Right ventricle myocardium inferior (tissue), 1 donor: Measurements from ENCODE around the gene PLA2G2A. TPM values are rescaled to one million over a fixed set of nuclear protein-coding genes. Genes with fewer than 3 reads are reported as not detected.
"Not testable (repeated sequence)": the region's sequence is repeated elsewhere in the genome, so short reads cannot be mapped to it uniquely, and the experiment has no call there.

Experiments used
- ATAC-seq: fragments of 200-7000 bp; cut with Tn5 transposase; one replicate; pipeline ENCODE4 v1.9.1; 2020; ENCODE audit warnings: mild to moderate bottlenecking, moderate library complexity
- DNase-seq: peaks from one replicate; pipeline ENCODE4 v3.0.0; 2021; ENCODE audit errors: missing footprints
- intact Hi-C: fragments of 100-400 bp; cut with DNase I; formaldehyde crosslinking; loops from one replicate; pipeline ENCODE4 v1.11.0; 2022
- total RNA-seq: library from RNA; stranded (reverse); fragmentation: NEBNext Ultra II Directional; extraction: Animal tissue kit (Norgen Biotek cat#: 25700); gene quantifications from one replicate; pipeline ENCODE4 v1.2.1, GENCODE V29; 2021
- donor health status: DM: no; HTN: yes; CAD: no; lungs with severe emphysema.

Gene PLA2G2A
- total RNA-seq, 1 donor from 2014 or later = 332 TPM

DNA sequence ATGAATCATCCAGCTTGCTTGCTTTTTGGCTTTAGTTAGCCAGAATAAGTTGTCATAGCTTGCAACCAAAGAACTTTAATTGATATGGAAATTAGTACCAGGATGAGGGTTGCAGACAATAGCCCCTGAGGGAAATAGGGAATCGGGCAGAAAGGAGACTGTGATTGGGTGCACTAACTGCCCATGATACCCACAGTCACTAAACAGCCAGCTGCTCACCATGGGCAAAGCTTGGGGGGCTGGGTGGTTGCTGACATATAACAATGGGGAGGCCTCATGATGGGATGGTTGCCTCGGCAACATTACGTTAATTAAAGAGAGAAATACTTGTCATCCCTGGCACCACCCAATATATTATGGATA lies 38.2 kb downstream of the PLA2G2A start:
- ATAC-seq = no peak
- no peak for DNase-seq
- intact Hi-C loops = no loop called here

DNA sequence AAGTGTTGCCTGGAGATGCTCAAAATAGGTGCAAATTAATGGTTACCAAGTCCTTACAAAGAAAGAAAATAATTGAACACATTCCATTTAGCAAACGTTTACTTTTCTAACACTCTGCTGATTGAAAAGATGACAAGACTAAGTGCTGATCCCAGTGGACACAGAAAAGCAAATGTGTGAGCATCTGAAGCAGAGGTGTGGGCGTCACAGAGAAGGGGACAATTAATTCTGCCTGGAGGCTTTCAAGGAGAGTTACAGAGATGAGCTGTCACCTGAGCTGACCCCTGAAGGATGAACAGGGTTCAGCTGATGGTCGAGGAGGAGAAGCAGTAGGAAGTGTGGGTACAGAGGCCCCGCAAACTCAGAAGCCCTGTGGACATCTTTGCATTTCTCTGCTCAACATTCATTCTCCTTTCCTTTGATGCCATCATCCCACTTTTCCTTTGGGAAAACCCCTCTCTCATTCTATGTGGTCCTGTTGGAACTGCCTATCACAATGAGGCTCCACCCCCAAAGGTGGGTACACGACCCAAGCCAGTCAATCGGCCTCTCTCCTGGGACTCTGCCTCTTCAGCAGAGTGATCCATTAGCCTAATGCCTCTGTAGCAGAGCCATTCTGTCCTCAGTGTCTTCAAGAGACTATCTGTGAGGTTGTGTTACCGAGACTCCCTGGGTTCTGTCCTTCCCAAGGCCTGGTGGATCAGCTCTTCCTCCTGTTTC lies 38.8 kb downstream of the PLA2G2A start:
- intact Hi-C loops = no loop called here
- DNase-seq (no peak), ATAC-seq (no peak)

DNA sequence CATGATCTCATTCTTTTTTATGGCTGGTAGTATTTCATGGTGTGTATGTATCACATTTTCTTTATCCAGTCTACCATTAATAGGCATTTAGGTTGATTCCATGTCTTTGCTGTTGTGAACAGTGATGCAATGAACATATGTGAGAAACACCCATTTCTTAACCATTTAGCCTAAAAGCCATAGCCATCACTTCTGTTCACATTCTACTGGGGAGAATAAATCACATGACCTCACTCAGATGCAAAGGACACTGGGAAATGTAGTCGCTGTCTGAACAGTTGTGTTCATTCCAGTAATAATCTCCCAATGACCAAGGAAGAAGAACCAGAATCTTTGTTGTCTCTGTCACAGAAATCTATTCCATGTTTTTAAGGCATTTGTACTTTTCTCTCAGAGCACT lies 40.9 kb downstream of the PLA2G2A start:
- ATAC-seq = no peak
- intact Hi-C loops = no loop called here
- DNase-seq = no peak

DNA sequence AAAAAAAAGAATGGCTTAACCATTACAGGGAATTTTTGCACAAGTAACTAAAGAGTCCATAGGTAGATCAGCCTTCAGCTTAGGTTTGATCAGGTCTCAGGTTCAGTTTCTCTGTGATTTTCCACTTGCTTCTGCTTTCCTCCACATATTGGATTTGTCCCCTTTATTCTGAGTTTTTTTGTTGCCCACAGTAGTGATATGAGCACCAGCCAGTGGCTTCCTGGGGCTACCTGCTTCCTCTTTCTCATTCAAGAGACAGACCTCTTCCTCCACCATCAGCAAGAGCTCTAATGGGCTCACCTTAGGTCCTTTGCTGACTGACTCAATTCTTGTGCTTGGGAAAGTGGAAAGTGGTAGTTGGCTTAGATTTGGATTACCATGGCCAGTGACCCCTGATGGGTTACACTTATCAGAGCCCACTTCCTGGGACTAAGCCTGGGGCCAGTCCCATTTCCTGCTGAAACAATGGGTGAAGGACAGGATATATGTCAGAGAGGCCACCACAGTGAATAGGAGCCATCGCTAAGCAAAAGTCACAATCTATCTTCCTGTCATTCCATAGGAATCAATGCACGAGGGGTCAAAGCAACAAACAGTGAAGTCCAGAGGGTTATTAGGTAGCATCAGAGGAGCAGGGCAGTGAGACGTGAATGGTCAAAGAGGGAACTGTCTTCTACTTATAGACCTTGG lies 43.2 kb downstream of the PLA2G2A start:
- ATAC-seq (no peak), DNase-seq (no peak)
- intact Hi-C loops = no loop called here

DNA sequence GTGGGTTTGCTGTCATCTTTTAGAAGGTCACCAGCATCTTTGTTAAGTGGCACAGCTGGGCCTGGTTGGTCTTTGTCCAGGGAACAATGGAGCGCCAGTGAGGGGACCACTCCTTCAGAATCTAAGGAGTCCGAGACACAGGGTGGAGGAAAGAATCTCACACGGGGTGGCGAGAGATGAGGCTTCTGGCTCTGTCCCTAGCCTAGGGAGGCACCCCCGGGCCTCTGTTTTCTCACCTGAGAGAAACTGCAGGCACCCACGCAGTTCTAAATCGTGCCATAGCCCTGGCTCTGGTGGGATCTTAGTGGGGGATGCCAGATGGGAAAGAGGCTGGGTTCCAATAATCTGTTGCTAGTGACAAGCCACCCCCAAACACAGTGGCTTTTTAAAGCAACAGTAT lies 45.1 kb downstream of the PLA2G2A start:
- DNase-seq = no peak
- no peak for ATAC-seq
- intact Hi-C loops = no loop called here

DNA sequence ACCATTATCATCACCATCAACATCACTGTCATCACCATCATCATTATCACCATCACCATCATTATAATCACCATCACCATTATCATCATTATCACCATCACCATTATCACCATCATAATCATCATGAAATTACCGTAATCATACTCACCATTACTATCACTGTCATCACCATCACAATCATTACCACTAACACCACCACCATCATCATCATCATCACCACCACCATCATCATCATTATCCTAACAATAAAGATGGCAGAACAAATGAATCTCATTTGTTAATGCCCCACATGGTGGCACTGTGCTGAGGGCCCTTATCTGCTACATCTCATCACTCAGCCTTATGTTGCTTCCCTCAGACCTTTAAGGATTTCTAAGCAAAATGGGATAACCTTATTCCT lies 46.6 kb downstream of the PLA2G2A start:
- ATAC-seq (no peak), DNase-seq (no peak)

DNA sequence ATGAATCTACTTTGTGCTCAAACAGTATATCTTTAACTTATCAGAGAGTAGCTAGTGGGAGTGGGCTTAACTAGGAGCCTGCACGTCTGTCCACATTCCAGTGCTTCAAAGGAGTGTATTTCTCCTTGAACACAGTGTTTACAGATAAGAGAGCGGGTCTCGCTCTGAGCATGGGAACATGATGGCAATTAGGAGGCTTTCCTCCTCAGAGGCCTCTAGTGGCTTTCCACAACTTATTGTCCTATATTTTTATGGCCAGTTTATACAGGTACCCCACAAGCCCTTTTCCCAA lies 52.3 kb downstream of the PLA2G2A start:
- DNase-seq, intact Hi-C loops, ATAC-seq: not testable (repeated sequence)

More for the DNA sequence above, 46.6 kb downstream of the PLA2G2A start:
- intact Hi-C loops = no loop called here

DNA sequence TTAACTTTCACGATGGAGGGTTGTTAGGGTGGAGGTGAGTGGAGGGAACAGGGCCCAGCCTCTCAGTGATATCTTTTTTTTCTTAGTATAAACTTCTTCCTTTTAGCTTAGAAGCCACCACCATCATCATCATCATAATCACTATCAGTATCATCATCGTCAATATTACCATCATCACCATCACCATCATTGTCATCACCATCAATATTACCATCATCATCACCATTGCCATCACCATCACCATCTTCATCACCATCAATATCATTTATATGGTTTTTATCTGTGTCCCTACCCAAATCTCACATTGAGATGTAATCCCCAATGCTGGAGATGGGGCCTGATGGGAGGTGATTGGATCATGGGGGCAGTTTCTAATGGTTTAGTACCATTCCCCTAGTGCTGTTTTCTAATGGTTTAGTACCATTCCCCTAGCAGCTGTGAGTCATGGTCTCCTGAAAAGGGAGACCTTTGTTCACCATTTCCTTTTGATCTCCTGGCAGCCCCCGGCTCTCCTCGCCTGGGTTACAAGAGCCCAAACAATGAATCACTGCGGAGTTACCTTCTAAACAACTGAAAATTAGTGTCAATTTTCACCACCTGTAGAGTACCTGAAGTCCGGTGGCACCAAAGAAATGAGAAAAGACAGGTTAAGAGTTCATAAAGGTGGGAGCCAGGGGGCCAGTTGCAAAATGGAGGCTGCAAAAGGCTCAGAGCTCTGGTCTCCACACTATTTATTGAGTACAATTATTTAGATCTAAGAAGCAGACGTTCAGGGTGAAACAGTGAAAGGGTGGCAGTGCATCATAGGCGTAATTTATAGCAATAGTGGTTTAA lies 52.9 kb downstream of the PLA2G2A start:
- ATAC-seq (no peak), DNase-seq (no peak)
- intact Hi-C loops = no loop called here

Other genes starting within 250 kb of the PLA2G2A start
- 7.6 TPM for gene TMCO4, start 179.7 kb downstream of the PLA2G2A start, total RNA-seq
- gene RNF186, start 164.3 kb downstream of the PLA2G2A start, total RNA-seq = not detected
- gene OTUD3, start 97.2 kb downstream of the PLA2G2A start, total RNA-seq = 3.4 TPM
- not detected for gene PLA2G2E, start 56.0 kb downstream of the PLA2G2A start, total RNA-seq
- 65.6 TPM for gene PLA2G5, start 90.6 kb upstream of the PLA2G2A start, total RNA-seq
- not detected for gene PLA2G2D, start 139.9 kb upstream of the PLA2G2A start, total RNA-seq
- not detected for gene PLA2G2F, start 159.7 kb upstream of the PLA2G2A start, total RNA-seq
- gene UBXN10, start 206.5 kb upstream of the PLA2G2A start, total RNA-seq = 1.9 TPM
- not detected for gene PLA2G2C, start 206.9 kb upstream of the PLA2G2A start, total RNA-seq